GM13976 (cell line): Measurements from ENCODE around the gene PDIA5.

Experiments used
- DNase-seq: peaks from one replicate; pipeline ENCODE4 v3.0.0; 2012; ENCODE audit warnings: low spot score
- in situ Hi-C: fragments of 300-500 bp; cut with MboI; formaldehyde crosslinking; loops from one replicate; pipeline ENCODE4 v1.12.0; 2022; ENCODE audit warnings: low sequenced_read_pairs, mixed read lengths, inconsistent platforms; ENCODE audit not compliant: unreplicated experiment
- TF ChIP-seq, protein P1 (sequence below): IDR thresholded peaks from 2 replicates; pipeline ENCODE4 v1.5.1; 2012; ENCODE audit warnings: borderline replicate concordance, mild to moderate bottlenecking; ENCODE audit not compliant: insufficient read depth; ENCODE audit errors: extremely low read depth, missing control alignments, control extremely low read depth

The PDIA5 gene

DNA sequence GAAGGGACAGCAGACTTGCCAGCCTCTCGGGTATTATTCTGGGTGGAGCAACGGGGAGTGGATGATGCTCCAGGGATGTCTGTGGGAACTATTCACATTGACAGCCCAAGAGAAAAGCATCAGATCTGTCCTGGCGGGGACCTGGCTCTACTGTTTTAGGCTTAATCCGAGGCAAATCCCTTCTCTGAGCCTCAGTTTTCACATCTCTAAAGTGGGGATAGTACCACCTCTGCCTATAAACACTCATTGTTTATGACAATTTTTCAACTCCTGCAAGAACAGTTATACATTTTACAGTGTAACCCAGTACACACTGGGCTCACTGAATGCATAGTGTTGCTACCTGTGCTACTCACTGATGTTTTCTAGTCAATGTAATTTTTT is 9.3 kb downstream of the PDIA5 start:
- TF ChIP-seq, protein P1, sequence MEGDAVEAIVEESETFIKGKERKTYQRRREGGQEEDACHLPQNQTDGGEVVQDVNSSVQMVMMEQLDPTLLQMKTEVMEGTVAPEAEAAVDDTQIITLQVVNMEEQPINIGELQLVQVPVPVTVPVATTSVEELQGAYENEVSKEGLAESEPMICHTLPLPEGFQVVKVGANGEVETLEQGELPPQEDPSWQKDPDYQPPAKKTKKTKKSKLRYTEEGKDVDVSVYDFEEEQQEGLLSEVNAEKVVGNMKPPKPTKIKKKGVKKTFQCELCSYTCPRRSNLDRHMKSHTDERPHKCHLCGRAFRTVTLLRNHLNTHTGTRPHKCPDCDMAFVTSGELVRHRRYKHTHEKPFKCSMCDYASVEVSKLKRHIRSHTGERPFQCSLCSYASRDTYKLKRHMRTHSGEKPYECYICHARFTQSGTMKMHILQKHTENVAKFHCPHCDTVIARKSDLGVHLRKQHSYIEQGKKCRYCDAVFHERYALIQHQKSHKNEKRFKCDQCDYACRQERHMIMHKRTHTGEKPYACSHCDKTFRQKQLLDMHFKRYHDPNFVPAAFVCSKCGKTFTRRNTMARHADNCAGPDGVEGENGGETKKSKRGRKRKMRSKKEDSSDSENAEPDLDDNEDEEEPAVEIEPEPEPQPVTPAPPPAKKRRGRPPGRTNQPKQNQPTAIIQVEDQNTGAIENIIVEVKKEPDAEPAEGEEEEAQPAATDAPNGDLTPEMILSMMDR, result no peak
- in situ Hi-C loops, result no loop called here
- DNase-seq, result no peak

DNA sequence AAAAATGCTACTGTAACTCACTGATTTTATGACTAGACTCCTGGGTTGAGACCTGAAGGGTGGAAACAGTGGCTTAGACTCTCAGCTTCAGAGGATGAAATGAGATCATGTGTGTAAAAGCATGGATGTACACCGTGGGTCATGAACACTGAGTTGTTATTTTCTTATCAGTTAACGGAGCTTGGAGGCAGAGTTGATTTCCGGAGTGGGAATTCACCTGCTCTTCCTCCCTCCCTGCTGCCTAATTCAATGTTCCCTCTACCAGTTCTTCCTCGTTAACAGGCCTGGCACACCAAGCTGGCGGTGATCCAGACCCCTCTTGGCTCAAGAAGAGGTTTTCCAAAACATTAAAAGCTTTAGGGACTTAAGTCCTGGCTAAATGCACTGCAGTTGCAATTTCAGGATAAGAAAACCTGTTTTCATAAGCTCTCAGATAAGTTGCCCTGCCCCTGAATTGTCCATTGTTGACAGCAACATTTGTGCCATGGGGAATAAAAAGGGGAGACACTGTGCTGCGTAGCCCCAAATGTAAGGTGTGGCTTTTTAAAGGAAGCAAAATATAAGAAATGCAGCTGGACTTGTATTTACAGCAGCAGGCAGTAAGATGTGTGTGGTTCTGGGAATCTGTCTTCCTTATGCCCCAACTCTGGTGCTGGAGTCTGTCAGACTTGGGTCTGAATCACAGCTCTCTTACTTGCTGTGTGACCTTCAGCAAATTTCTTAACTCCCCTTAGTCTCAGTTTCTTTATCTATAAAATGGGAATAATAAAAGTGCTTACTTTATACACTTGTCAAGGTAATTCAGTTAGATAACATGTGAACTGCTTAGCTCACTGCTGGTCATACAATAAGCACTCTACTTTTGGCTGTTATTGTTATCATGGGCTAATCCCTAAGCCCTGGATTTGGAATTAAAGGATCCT is 9.9 kb downstream of the PDIA5 start:
- no peak for DNase-seq
- in situ Hi-C loops, result no loop called here
- TF ChIP-seq, protein P1, result no peak

DNA sequence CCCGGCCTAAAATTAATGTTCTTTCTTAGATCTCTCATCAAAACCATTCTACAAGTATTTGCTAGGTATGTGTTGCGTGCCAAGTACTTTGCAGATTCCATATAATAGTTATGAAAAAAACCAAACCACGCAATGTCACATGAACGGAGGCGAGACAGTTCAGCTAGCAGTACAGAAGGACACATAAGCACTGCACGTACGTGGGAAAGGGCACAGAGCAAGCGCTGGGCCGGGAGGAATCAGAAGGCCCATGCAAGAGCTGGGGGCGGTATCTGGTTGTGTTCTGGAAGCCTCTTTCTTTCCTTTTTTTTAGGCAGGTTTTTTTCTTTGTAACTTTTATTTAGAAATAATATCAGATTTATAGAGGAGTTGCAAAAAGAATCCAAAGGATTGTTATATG is 11.3 kb downstream of the PDIA5 start:
- TF ChIP-seq, protein P1, result no peak
- in situ Hi-C loops, result no loop called here
- DNase-seq, result no peak

DNA sequence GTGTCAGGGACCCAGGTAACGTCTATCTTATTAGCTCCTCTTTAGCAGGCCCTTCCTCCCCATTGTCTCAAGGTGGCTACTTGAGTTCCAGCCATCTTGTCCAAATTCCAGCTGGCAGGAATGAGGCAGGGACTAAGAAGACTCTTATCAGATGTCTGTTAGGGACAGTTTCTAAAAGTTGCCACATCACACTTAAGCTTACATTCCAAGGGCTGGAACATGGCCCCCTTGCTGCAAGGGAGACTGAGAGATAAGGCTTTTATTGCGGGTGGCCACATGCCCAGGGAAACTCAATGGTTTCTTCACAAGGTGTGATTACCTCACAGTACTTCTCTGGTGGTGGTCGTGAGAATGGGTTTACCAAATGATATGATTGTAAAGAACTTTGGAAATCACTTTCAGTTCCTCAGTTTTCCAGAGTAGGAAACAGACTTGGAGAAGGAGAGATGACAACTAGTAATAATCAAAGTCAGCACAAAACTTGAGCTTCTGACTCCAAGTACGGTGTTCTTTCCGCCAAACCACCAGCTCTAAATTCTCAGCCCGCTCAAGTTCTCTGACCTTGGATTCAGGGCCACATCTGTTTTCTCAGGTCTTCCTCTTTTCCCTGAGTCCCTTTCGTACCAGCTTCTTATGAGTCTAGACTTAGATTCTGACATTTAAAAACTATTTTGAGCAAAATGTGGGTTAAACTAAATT is 14.2 kb downstream of the PDIA5 start:
- in situ Hi-C loops, result no loop called here
- no peak for DNase-seq
- TF ChIP-seq, protein P1, result no peak

DNA sequence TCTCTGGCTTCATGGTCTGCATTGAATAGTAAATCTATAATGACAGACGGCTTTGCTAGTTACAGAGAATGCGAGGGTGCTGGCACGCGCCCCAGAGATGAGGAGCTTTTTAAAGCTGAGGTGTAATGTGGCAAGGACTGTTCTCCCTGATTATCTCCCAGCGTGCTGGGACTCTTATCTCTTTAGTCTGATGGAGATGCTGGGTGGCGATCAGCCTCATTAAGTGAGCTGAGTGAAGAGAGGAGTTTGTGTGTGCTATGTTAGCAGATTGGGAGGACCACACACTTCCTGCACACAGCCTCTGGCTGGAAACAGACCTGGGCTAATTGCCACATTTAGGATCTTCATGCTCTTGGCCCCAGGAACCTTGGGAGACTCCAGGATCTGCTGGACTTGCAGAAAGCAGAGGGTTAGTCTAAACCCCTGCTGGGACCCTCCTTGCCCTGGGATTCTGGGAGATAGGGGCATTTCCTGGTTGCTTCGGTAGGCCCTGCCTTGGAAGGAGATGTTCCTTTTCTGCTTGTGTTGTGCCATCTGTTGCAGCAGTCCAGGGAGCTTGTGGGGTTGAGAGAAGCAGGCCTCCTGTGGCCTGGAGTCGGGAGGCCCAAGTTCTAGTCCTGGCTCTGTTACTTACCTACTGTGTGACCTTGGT is 15.0 kb downstream of the PDIA5 start:
- TF ChIP-seq, protein P1, result no peak
- in situ Hi-C loops, result no loop called here
- DNase-seq, result no peak

DNA sequence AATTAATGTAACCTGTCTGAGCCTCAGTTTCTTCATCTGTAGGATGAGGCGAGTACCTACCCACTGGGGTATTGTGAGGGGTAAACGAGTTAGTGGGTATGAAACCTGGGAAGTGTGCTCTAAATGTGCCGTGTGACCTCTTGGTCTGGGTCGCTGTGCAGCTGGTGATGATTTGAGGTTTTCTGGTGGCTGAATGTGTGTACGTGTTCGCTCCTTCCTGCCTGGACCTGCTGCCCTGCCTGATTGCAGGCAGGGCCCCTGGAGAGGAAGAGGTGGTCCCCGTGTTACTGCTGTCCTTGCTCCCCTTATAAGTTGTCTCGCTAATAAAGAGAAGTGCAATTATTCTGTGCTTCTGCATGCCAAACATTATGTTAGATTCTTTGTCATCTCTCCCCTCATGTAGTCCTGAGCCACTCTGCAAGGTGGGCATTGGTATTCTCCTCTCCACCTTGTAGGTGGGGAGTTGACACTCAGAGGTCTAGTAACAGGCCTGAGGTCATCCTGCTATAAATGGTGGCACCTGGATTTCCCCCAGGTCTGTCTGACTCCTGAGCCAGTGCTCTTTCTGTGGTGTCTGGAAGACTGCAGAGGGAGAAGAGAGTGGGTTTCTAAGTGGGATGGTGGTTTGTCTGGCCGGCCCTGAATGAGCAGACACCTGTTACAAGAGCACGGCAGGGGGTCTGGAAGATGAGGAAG is 15.7 kb downstream of the PDIA5 start:
- TF ChIP-seq, protein P1, result no peak
- peak; percentile 54 for DNase-seq
- in situ Hi-C loops, result no loop called here
